Activated naive CD4-positive, alpha-beta T cell treated with anti-CD3 and anti-CD28 coated beads, Interleukin-2, amount 50 U/mL, for 16 hours (primary cell): ENCODE data around the gene MYRIP.
"Not testable (repeated sequence)": the region's sequence is repeated elsewhere in the genome, so short reads cannot be mapped to it uniquely, and the experiment has no call there.

Experiments used
- DNase-seq: peaks from one replicate; pipeline ENCODE4 v3.0.0-alpha.2; 2020

MYRIP gene

GRCh38 chr3:39972508-39972907 is 163.1 kb downstream of the MYRIP start:
- no peak for DNase-seq

- DNase-seq, result no peak
Measured at GRCh38 chr3:39977058-39977794, 167.8 kb downstream of the MYRIP start.

- DNase-seq, result no peak
Measured at GRCh38 chr3:39978308-39978707, 168.9 kb downstream of the MYRIP start.

GRCh38 chr3:39980058-39980457 is 170.6 kb downstream of the MYRIP start:
- DNase-seq, result no peak

GRCh38 chr3:39980781-39981180 is 171.4 kb downstream of the MYRIP start:
- no peak for DNase-seq

GRCh38 chr3:39981547-39982184 is 172.3 kb downstream of the MYRIP start:
- DNase-seq, result no peak

GRCh38 chr3:39982665-39983357 is 173.4 kb downstream of the MYRIP start:
- DNase-seq, result no peak

GRCh38 chr3:39989746-39990145 is 180.3 kb downstream of the MYRIP start:
- no peak for DNase-seq

- DNase-seq, result no peak
Measured at GRCh38 chr3:39990532-39990931, 181.1 kb downstream of the MYRIP start.

- DNase-seq, result no peak
Measured at GRCh38 chr3:40008796-40009195, 199.4 kb downstream of the MYRIP start.

- no peak for DNase-seq
Measured at GRCh38 chr3:40009991-40010390, 200.6 kb downstream of the MYRIP start.

- DNase-seq, result no peak
Measured at GRCh38 chr3:40012381-40012780, 203.0 kb downstream of the MYRIP start.

GRCh38 chr3:40016391-40016790 is 207.0 kb downstream of the MYRIP start:
- no peak for DNase-seq

- DNase-seq, result no peak
Measured at GRCh38 chr3:40018369-40018768, 209.0 kb downstream of the MYRIP start.

- DNase-seq, result no peak
Measured at GRCh38 chr3:40019376-40019775, 210.0 kb downstream of the MYRIP start.

GRCh38 chr3:40020689-40021088 is 211.3 kb downstream of the MYRIP start:
- no peak for DNase-seq

GRCh38 chr3:40021338-40021737 is 211.9 kb downstream of the MYRIP start:
- DNase-seq, result no peak

- no peak for DNase-seq
Measured at GRCh38 chr3:40022297-40022827, 213.0 kb downstream of the MYRIP start.

- no peak for DNase-seq
Measured at GRCh38 chr3:40024526-40024925, 215.1 kb downstream of the MYRIP start.

- DNase-seq, result not testable (repeated sequence)
Measured at GRCh38 chr3:40025892-40026291, 216.5 kb downstream of the MYRIP start.

- DNase-seq, result no peak
Measured at GRCh38 chr3:40035177-40035576, 225.8 kb downstream of the MYRIP start.

GRCh38 chr3:40037582-40037981 is 228.2 kb downstream of the MYRIP start:
- no peak for DNase-seq

GRCh38 chr3:40042752-40043443 is 233.5 kb downstream of the MYRIP start:
- DNase-seq, result no peak
